Peyer's patch (tissue), 4 donors: ENCODE data around the gene MTG1. TPM values are rescaled to one million over a fixed set of nuclear protein-coding genes. Genes with fewer than 3 reads are reported as not detected.
A peak's percentile ranks its signal among the peaks of the same experiment; 100 is the strongest.
"Not testable (repeated sequence)": the region's sequence is repeated elsewhere in the genome, so short reads cannot be mapped to it uniquely, and the experiment has no call there.

Experiments used
- DNase-seq, 3 donors: peaks; one replicate each; pipeline ENCODE4 v3.0.0-alpha.2; 2017 to 2019
- H3K27ac ChIP-seq, 4 donors: fragments of 200-600 bp; sonication (generic); one replicate each; pipeline ENCODE4 v1.5.1; 2016 to 2019
- H3K27me3 ChIP-seq, 2 donors: fragments of 200-600 bp; sonication (generic); one replicate each; pipeline ENCODE4 v1.5.1; 2019
- H3K36me3 ChIP-seq, 3 donors: fragments of 200-600 bp; sonication (generic); one replicate each; pipeline ENCODE4 v1.5.1; 2016 to 2019
- H3K4me1 ChIP-seq, 4 donors: fragments of 200-600 bp; sonication (generic); one replicate each; pipeline ENCODE4 v1.5.1; 2016 to 2019
- H3K4me3 ChIP-seq, 4 donors: fragments of 200-600 bp; sonication (generic); 1 replicate in 3 of 4; 2 replicates in 1 of 4; pipeline ENCODE4 v1.5.1; 2016 to 2019; ENCODE audit warnings: mild to moderate bottlenecking in 1 of 4
- H3K9me3 ChIP-seq, 4 donors: fragments of 200-600 bp; sonication (generic); one replicate each; pipeline ENCODE4 v1.5.1; 2016 to 2019; ENCODE audit warnings: mild to moderate bottlenecking in 1 of 4
- POLR2A ChIP-seq, 2 donors: fragments of 450-650 bp; IDR thresholded peaks; one replicate each; pipeline ENCODE4 v1.5.1; 2017; ENCODE audit warnings: antibody characterized with exemption in 2 of 2, mild to moderate bottlenecking in 2 of 2, moderate library complexity in 2 of 2
- total RNA-seq, 4 donors: library from RNA; depleted of rRNA; stranded (reverse); fragments of >200 nt; gene quantifications; one replicate each; pipeline ENCODE4 v1.1.0, GENCODE V29; 2016
- TF ChIP-seq, protein P1 (sequence below), 6 experiments: fragments of 450-650 bp in 4 of 6; fragments of 200-600 bp in 2 of 6; sonication (generic) in 1 of 6; IDR thresholded peaks; one replicate each; pipeline ENCODE4 v1.5.1; 2017 to 2019; ENCODE audit warnings: antibody characterized with exemption in 6 of 6, mild to moderate bottlenecking in 3 of 6, moderate library complexity in 1 of 6

MTG1 gene
- total RNA-seq, 4 donors from 2014 or later: 44.7 to 110 (median 103) TPM

DNA sequence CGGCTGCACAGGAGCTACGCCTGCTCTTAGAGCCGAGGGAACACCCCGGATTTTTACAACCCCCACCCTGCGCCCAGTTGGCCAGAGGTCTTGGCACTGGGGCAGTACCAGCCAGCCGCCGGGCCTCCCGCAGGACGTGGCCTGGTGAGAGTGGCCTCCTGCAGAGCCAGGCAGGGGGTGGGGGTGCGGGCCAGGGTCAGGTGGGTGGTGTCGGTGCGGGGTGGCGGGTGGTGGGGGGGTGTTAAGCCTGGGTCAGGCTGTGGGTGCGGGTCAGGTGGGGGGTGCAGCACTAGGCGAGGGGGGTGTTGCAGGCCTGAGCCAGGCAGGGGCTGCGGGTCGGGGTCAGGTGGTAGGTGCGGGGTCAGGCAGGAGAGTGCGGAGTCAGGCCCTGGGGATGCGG is 21.4 kb upstream of the MTG1 start:
- no peaks in the 10 kb centered on the region for H3K27me3 ChIP-seq
- H3K4me3 ChIP-seq: peak overlapping the region; percentile 85 to 99 (median 90)
- H3K36me3 ChIP-seq: peaks cover 0 to 35% (median 0%) of the 10 kb centered on the region in 3 donors
- no peaks in the 10 kb centered on the region for H3K9me3 ChIP-seq
- TF ChIP-seq, protein P1, sequence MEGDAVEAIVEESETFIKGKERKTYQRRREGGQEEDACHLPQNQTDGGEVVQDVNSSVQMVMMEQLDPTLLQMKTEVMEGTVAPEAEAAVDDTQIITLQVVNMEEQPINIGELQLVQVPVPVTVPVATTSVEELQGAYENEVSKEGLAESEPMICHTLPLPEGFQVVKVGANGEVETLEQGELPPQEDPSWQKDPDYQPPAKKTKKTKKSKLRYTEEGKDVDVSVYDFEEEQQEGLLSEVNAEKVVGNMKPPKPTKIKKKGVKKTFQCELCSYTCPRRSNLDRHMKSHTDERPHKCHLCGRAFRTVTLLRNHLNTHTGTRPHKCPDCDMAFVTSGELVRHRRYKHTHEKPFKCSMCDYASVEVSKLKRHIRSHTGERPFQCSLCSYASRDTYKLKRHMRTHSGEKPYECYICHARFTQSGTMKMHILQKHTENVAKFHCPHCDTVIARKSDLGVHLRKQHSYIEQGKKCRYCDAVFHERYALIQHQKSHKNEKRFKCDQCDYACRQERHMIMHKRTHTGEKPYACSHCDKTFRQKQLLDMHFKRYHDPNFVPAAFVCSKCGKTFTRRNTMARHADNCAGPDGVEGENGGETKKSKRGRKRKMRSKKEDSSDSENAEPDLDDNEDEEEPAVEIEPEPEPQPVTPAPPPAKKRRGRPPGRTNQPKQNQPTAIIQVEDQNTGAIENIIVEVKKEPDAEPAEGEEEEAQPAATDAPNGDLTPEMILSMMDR (IDR thresholded peaks at IDR 0.05): no peak
- no peak for TF ChIP-seq POLR2A (IDR thresholded peaks at IDR 0.05)
- peak in 1 of 3 donors; percentile 65 for DNase-seq
- peak overlapping the region in 2 of 4 donors; percentile 46 to 92 for H3K27ac ChIP-seq
- H3K4me1 ChIP-seq: peaks cover 0 to 21% (median 9%) of the 10 kb centered on the region in 4 donors

DNA sequence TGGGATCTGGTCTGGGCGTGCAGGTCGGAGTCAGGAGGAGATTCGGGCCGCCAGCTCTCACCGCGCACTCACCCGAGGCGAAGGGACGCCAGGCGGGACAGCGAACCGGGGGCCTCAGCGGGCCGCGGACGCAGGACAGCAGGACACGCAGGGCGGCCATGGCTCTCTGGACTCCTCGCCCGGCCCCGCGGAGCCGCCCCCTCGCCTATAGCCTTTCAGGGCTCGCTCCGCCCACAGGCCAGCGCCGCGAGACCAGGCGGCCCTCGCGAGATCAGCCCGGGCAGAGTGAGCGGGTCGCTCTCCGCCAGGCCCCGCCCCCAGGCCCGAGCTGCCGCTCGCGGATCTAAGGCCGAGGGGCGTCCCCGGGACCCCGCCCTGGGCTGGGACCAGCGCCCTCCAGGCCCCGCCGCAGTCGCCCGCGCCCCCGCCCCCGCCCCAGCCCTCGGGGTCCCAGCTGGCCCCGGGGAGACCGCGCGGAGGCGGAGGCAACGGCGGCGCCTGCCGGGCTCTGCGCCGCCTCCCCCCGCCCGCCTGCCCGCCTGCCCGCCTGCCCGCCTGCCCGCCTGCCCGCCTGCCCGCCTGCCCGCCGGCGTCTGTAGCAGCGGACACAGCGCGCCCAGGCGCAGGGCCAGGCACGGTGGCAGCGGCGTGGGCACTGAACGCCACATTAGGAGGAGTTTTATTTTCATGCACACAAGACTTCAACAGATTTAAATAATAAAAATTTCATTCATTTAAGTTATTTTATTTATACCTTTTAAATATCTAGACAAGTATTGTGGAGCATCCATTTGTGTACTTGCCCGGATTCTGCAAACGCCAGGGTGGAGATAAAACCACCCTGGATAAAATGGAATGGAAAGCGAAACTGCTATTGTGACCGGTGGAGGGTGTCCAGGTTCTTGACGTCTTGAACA is 20.5 kb upstream of the MTG1 start, which contains the start of gene ECHS1:
TSS of gene ECHS1 (minus strand) at position 181 of the 917 bp plus-strand sequence. CDS start at position 160, 21 bp downstream.
- DNase-seq: peak; percentile 95 to 98 (median 97)
- peak; percentile 77 to 78 for TF ChIP-seq POLR2A (IDR thresholded peaks at IDR 0.05)
- TF ChIP-seq, protein P1 (IDR thresholded peaks at IDR 0.05): no peak
- Histone ChIP-seq H3K36me3 (peaks cover 0 to 28% (median 0%) of the 10 kb centered on the region in 3 donors), H3K4me1 (peaks cover 0 to 29% (median 10%) of the 10 kb centered on the region in 4 donors), H3K27me3 (no peaks in the 10 kb centered on the region), H3K9me3 (no peaks in the 10 kb centered on the region), H3K27ac (peak within 1 kb of the TSS; percentile 87 to 99 (median 92)), H3K4me3 (peak within 1 kb of the TSS; percentile 85 to 99 (median 90))

DNA sequence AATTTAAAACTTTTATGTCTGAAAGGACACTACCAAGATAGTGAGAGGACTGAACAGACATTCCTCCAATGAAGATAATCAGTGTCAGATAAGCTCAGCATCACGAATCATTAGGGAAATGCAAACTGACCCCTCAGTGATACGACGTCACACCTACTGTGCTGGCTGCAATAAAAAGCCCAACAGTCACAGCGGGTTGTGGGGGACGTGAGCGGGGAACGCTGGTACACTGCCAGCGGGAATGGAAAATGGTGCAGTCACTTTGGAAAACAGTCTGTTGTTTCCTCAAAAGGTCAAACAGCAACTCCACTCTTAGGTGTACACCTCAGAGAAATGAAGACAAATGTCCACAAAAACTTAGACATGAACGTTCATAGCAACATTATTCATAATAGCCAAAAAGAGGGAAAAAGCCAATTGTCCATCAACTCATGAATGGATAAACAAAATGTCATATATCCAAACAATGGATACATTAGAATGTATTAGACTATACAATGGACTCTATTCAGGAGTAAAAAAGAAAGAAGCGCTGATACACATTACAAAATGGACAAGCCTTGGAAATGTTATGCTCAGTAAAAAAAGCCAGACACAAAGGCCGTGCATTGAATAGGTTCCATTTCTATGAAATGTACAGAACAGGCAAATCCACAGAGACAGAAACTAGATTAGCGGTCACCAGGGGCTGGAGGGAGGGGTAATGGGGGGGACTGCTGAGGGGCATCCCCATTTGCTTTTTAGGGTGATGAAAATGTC is 18.4 kb upstream of the MTG1 start:
- H3K4me3 ChIP-seq: no peak overlapping the region
- H3K36me3 ChIP-seq: peaks cover 0 to 7% (median 0%) of the 10 kb centered on the region in 3 donors
- no peaks in the 10 kb centered on the region for H3K27me3 ChIP-seq
- no peak for DNase-seq
- no peak for TF ChIP-seq POLR2A (IDR thresholded peaks at IDR 0.05)
- TF ChIP-seq, protein P1 (IDR thresholded peaks at IDR 0.05): no peak
- no peaks in the 10 kb centered on the region for H3K9me3 ChIP-seq
- H3K4me1 ChIP-seq: peaks cover 0 to 40% (median 13%) of the 10 kb centered on the region in 4 donors
- H3K27ac ChIP-seq: no peak overlapping the region

DNA sequence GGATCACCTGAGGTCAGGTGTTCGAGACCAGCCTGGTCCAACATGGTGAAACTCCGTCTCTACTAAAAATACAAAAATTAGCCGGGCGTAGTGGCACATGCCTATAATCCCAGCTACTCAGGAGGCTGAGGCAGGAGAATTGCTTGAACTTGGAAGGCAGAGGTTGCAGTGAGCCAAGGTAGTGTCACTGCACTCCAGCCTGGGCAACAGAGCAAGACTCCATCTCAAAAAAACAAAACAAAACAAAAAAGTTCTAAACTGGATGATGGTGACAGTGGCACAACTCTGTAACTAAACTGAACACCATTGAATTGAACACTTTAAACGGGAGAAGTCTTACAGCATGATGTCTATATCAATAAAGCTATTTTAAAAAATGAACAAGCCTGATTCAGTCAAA is 17.8 kb upstream of the MTG1 start:
- not testable (repeated sequence) for DNase-seq, H3K27me3 ChIP-seq, H3K9me3 ChIP-seq, H3K4me3 ChIP-seq, H3K27ac ChIP-seq, H3K36me3 ChIP-seq
- H3K4me1 ChIP-seq: peaks cover 0 to 47% (median 13%) of the 10 kb centered on the region in 4 donors

DNA sequence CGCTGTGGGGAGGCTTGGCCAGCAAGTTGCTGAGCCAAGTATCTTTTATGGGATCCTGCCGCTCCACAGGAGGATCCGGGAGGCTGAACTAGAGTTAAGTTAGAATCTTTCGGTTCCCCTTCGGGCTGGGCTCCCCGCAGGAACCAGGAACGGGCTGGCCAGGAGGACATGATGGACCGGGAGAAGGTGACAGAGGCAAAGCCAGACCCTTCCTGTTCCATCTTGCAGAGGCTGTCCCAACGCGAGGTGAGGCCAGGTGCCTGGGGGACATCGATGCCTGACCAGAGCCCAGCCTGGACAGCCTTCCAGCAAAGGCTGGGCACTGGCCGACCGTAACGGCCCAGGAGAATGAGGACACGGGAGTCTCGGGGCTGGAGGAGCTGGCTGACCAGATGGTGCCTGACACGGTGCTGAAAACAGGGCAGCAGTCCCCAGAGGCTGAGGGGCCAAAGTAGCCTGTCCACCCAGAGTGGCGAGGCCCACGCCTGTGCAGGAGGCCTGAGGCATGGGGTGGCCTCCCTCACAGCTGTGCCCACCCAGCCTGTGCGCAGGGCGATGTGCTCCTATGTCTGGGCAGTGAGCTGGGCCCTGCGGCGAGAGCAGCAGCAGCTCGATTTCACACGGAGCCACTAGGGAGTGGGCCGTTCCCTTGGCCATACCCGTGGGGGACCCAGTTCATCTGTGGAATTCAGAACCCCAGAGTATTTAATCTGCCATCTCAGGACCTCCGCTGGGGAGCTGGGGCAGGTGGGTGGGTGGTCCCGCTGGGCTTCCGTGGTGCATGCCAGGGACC is 16.7 kb upstream of the MTG1 start:
- DNase-seq: peak in 1 of 3 donors; percentile 48
- TF ChIP-seq POLR2A (IDR thresholded peaks at IDR 0.05): no peak
- TF ChIP-seq, protein P1 (IDR thresholded peaks at IDR 0.05): no peak
- Histone ChIP-seq H3K27ac (peak overlapping the region in 3 of 4 donors; percentile 80 to 99 (median 99)), H3K27me3 (no peaks in the 10 kb centered on the region), H3K4me1 (peaks cover 0 to 41% (median 13%) of the 10 kb centered on the region in 4 donors), H3K36me3 (no peaks in the 10 kb centered on the region), H3K4me3 (peak overlapping the region in 1 of 4 donors; percentile 100), H3K9me3 (no peaks in the 10 kb centered on the region)
